ENCODE results near the gene DPP10.

- TF ChIP-seq CTCF (conservative IDR thresholded peaks at IDR 0.05; ENCODE audit: low read depth, low read length) (no peak), EZH2 (IDR thresholded peaks at IDR 0.05; ENCODE audit: low read length, unreplicated experiment) (no peak), EZH2phosphoT487 (IDR thresholded peaks at IDR 0.05; ENCODE audit: borderline replicate concordance, low read length) (no peak)
Measured at GRCh38 chr2:114727012-114727411, 284.6 kb downstream of the DPP10 start.

Data from PC-3 (cell line).